H1 (cell line): ENCODE results near the gene TGM1. TPM values are rescaled to one million over a fixed set of nuclear protein-coding genes. Genes with fewer than 3 reads are reported as not detected.
A peak's percentile ranks its signal among the peaks of the same experiment; 100 is the strongest.

Source experiments
- CTCF ChIA-PET: fragments of 300-600 bp; sonication (Branson Sonifier 250); formaldehyde crosslinking; loops from one replicate; lab custom pipeline; 2021; ENCODE audit not compliant: partially characterized antibody; lab: Charles Lee
- POLR2A ChIA-PET: fragments of 300-600 bp; sonication (Branson Sonifier 250); formaldehyde crosslinking; loops from one replicate; lab custom pipeline; 2021; ENCODE audit warnings: inconsistent platforms; ENCODE audit not compliant: partially characterized antibody; lab: Charles Lee
- DNase-seq, 2 experiments: peaks; one replicate each; pipeline versions ENCODE4 v3.0.0 to v3.0.0-alpha.2; 2010 to 2022; ENCODE audit warnings: low spot score in 2 of 2, low read depth in 1 of 2, mixed read lengths in 1 of 2
- FAIRE-seq: peaks from 2 replicates; lab custom pipeline; 2011; peaks lifted over from hg19 to GRCh38; lab: Jason Lieb, UNC
- H2AFZ ChIP-seq: 2 replicates; pipeline ENCODE4 v1.8.1; 2012; ENCODE audit warnings: low read length, inconsistent platforms
- H2AK5ac ChIP-seq: 2 replicates; pipeline ENCODE4 v1.6.1; 2013; ENCODE audit warnings: low read depth, low read length
- H2BK120ac ChIP-seq: replicated peaks from 2 replicates; pipeline ENCODE3; 2013; ENCODE audit warnings: low read depth, low read length, inconsistent platforms
- H2BK12ac ChIP-seq: 2 replicates; pipeline ENCODE4 v1.6.1; 2013; ENCODE audit warnings: low read depth, low read length
- H2BK15ac ChIP-seq: 2 replicates; pipeline ENCODE4 v1.6.1; 2013; ENCODE audit warnings: low read length
- H2BK20ac ChIP-seq: 2 replicates; pipeline ENCODE4 v1.6.1; 2013; ENCODE audit warnings: low read length
- H2BK5ac ChIP-seq: 2 replicates; pipeline ENCODE4 v1.6.1; 2013; ENCODE audit warnings: low read depth, low read length
- H3K14ac ChIP-seq: 2 replicates; pipeline ENCODE4 v1.6.1; 2013; ENCODE audit warnings: inconsistent platforms; ENCODE audit not compliant: insufficient read length
- H3K18ac ChIP-seq: 2 replicates; pipeline ENCODE4 v1.6.1; 2013; ENCODE audit warnings: low read length; ENCODE audit errors: extremely low read depth
- H3K23ac ChIP-seq: 2 replicates; pipeline ENCODE4 v1.6.1; 2013; ENCODE audit warnings: inconsistent platforms; ENCODE audit not compliant: insufficient read length
- H3K23me2 ChIP-seq: 2 replicates; pipeline ENCODE4 v1.6.1; 2013; ENCODE audit warnings: low read depth, low read length
- H3K27ac ChIP-seq: 2 replicates; pipeline ENCODE4 v1.6.1; 2011; ENCODE audit warnings: low read depth, low read length, inconsistent platforms
- H3K27me3 ChIP-seq, 4 experiments: replicated peaks in 1 of 4; 1 replicate in 1 of 4; 2 replicates in 3 of 4; pipeline versions ENCODE4 v1.6.1 to v1.8.1; 2011 to 2013; ENCODE audit warnings: low read length in 3 of 4, mild to moderate bottlenecking in 3 of 4, inconsistent platforms in 2 of 4, mixed read lengths in 2 of 4, moderate library complexity in 1 of 4; ENCODE audit not compliant: control insufficient read depth in 3 of 4, insufficient read depth in 3 of 4; ENCODE audit errors: extremely low read depth in 1 of 4
- H3K36me3 ChIP-seq, 4 experiments: 2 replicates each; pipeline versions ENCODE4 v1.6.1 to v1.8.1; 2011 to 2013; ENCODE audit warnings: mild to moderate bottlenecking in 4 of 4, low read length in 3 of 4, moderate library complexity in 2 of 4, control low read depth in 1 of 4, inconsistent platforms in 1 of 4; ENCODE audit not compliant: insufficient read depth in 4 of 4, control insufficient read depth in 2 of 4
- H3K4ac ChIP-seq: replicated peaks from 2 replicates; pipeline ENCODE3; 2013; ENCODE audit warnings: low read length, low read depth, mixed read lengths, inconsistent platforms; ENCODE audit not compliant: insufficient read length
- H3K4me1 ChIP-seq, 4 experiments: replicated peaks in 1 of 4; 1 replicate in 1 of 4; 2 replicates in 3 of 4; pipeline versions ENCODE4 v1.6.1 to v1.8.1; 2011 to 2013; ENCODE audit warnings: low read length in 3 of 4, inconsistent platforms in 2 of 4, mixed read lengths in 1 of 4; ENCODE audit not compliant: insufficient read depth in 4 of 4, control insufficient read depth in 3 of 4
- H3K4me2 ChIP-seq, 2 experiments: 2 replicates each; pipeline versions ENCODE4 v1.6.1 to v1.8.1; 2011 to 2013; ENCODE audit warnings: low read depth in 2 of 2, low read length in 2 of 2, control low read depth in 1 of 2, inconsistent platforms in 1 of 2, mild to moderate bottlenecking in 1 of 2; ENCODE audit not compliant: insufficient read depth in 1 of 2
- H3K4me3 ChIP-seq, 4 experiments: fragments of 200-600, 300-600 bp in 1 of 4; sonication (generic), shearing (Covaris generic), sonication (Bioruptor Twin) in 1 of 4; 2 replicates each; pipeline versions ENCODE4 v1.5.1 to v1.8.1; 2011 to 2016; ENCODE audit warnings: low read length in 4 of 4, low read depth in 3 of 4, control low read depth in 2 of 4, inconsistent platforms in 2 of 4, mild to moderate bottlenecking in 2 of 4, mixed read lengths in 1 of 4, moderate library complexity in 1 of 4; ENCODE audit not compliant: insufficient read depth in 2 of 4; ENCODE audit errors: extremely low read depth in 1 of 4
- H3K56ac ChIP-seq: replicated peaks from 2 replicates; pipeline ENCODE3; 2013; ENCODE audit warnings: low read depth, mild to moderate bottlenecking, mixed read lengths, low read length, inconsistent platforms; ENCODE audit not compliant: insufficient read length
- H3K79me1 ChIP-seq: 2 replicates; pipeline ENCODE4 v1.6.1; 2013; ENCODE audit warnings: low read depth, low read length, control low read depth
- H3K79me2 ChIP-seq, 2 experiments: 2 replicates each; pipeline versions ENCODE4 v1.6.1 to v1.8.1; 2012 to 2013; ENCODE audit warnings: low read length in 2 of 2, mild to moderate bottlenecking in 2 of 2, inconsistent platforms in 1 of 2; ENCODE audit not compliant: insufficient read depth in 2 of 2, control insufficient read depth in 1 of 2
- H3K9ac ChIP-seq, 4 experiments: replicated peaks in 1 of 4; 1 replicate in 1 of 4; 2 replicates in 3 of 4; pipeline versions ENCODE4 v1.6.1 to v1.8.1; 2011 to 2013; ENCODE audit warnings: low read depth in 3 of 4, low read length in 3 of 4, control low read depth in 2 of 4, mild to moderate bottlenecking in 2 of 4, moderate library complexity in 2 of 4, inconsistent platforms in 1 of 4; ENCODE audit errors: extremely low read depth in 1 of 4
- H3K9me3 ChIP-seq, 2 experiments: 2 replicates each; pipeline versions ENCODE4 v1.6.1 to v1.8.1; 2012 to 2013; ENCODE audit warnings: mild to moderate bottlenecking in 2 of 2, moderate library complexity in 2 of 2, control low read depth in 1 of 2, inconsistent platforms in 1 of 2, low read depth in 1 of 2, low read length in 1 of 2, mixed read lengths in 1 of 2; ENCODE audit not compliant: insufficient read depth in 2 of 2
- H4K20me1 ChIP-seq, 2 experiments: replicated peaks in 1 of 2; 2 replicates each; pipeline versions ENCODE3 to v1.8.1; 2011 to 2013; ENCODE audit warnings: inconsistent platforms in 2 of 2, low read length in 2 of 2, mild to moderate bottlenecking in 1 of 2; ENCODE audit not compliant: insufficient read depth in 2 of 2, control insufficient read depth in 1 of 2
- H4K5ac ChIP-seq: 2 replicates; pipeline ENCODE4 v1.6.1; 2013; ENCODE audit warnings: low read length, low read depth, mixed read lengths, inconsistent platforms; ENCODE audit not compliant: insufficient read length
- H4K8ac ChIP-seq: 2 replicates; pipeline ENCODE4 v1.8.0; 2013; ENCODE audit warnings: mild to moderate bottlenecking, moderate library complexity, low read length, inconsistent platforms; ENCODE audit not compliant: insufficient read depth; ENCODE audit errors: extremely low read depth
- H4K91ac ChIP-seq: replicated peaks from 2 replicates; pipeline ENCODE3; 2013; ENCODE audit warnings: low read length, mixed read lengths, inconsistent platforms; ENCODE audit not compliant: insufficient read length
- ASH2L ChIP-seq: fragments of 200-600, 300-600 bp; sonication (generic); IDR thresholded peaks from one replicate; pipeline ENCODE4 v1.7.1; 2017; ENCODE audit warnings: low read length
- ATF3 ChIP-seq: IDR thresholded peaks from 2 replicates; pipeline ENCODE4 v1.6.1; 2011; ENCODE audit warnings: low read depth, mild to moderate bottlenecking, low read length; ENCODE audit not compliant: insufficient read depth
- EGR1 ChIP-seq: IDR thresholded peaks from 2 replicates; pipeline ENCODE4 v1.6.1; 2011; ENCODE audit warnings: low read depth, low read length, borderline replicate concordance
- JUN ChIP-seq: IDR thresholded peaks from 2 replicates; pipeline ENCODE4 v1.6.1; 2011; ENCODE audit warnings: low read depth, mild to moderate bottlenecking, improper control_type of control experiment, low read length
- MAFK ChIP-seq: IDR thresholded peaks from 2 replicates; pipeline ENCODE4 v1.6.1; 2012; ENCODE audit warnings: low read depth, mild to moderate bottlenecking, improper control_type of control experiment, low read length
- NANOG ChIP-seq: IDR thresholded peaks from 2 replicates; pipeline ENCODE4 v1.6.1; 2011; ENCODE audit warnings: low read length, low read depth, mild to moderate bottlenecking, inconsistent platforms; ENCODE audit not compliant: insufficient read depth, poor library complexity, severe bottlenecking
- PHF8 ChIP-seq: fragments of 200-600 bp; sonication (generic); conservative IDR thresholded peaks from 2 replicates; pipeline ENCODE4 v1.7.1; 2012; ENCODE audit warnings: low read depth, mild to moderate bottlenecking, inconsistent platforms, low read length, moderate library complexity
- RBBP5 ChIP-seq: IDR thresholded peaks from 2 replicates; pipeline ENCODE4 v1.7.1; 2012; ENCODE audit warnings: low read depth, mild to moderate bottlenecking, inconsistent platforms, low read length, moderate library complexity, borderline replicate concordance
- USF2 ChIP-seq: IDR thresholded peaks from 2 replicates; pipeline ENCODE4 v1.6.1; 2011; ENCODE audit warnings: low read length, improper control_type of control experiment
- ZNF274 ChIP-seq: IDR thresholded peaks from 2 replicates; pipeline ENCODE4 v1.7.0; 2012; ENCODE audit warnings: low read length, borderline replicate concordance; ENCODE audit errors: extremely low read depth
- WGBS, 2 experiments: shearing (Covaris generic) in 1 of 2; methylation state at CpG; one replicate each; pipeline versions ENCODE4 v1.1.6 to v1.1.7; 2013 to 2015; ENCODE audit warnings: low lambda C conversion rate in 2 of 2, mixed read lengths in 2 of 2, inconsistent platforms in 1 of 2, low coverage in 1 of 2, missing lambda C conversion rate in 1 of 2; ENCODE audit not compliant: insufficient replicate concordance in 2 of 2, insufficient coverage in 1 of 2, insufficient read length in 1 of 2; ENCODE audit errors: extremely low coverage in 1 of 2, missing lambda C conversion rate in 1 of 2; 5-methylcytosine and 5-hydroxymethylcytosine counted together
- polyA plus RNA-seq, 7 experiments: library from polyadenylated mRNA; depleted of rRNA in 3 of 7; stranded (reverse) in 5 of 7; unstranded in 2 of 7; fragments of >200 nt in 5 of 7; fragments of 200-250 nt in 2 of 7; gene quantifications; 1 replicate in 5 of 7; 2 replicates in 1 of 7; 4 replicates in 1 of 7; pipeline versions ENCODE4 v1.2.1 to v1.2.3, GENCODE V29; 2011 to 2013; ENCODE audit warnings: missing spikeins in 2 of 7, mixed read lengths in 2 of 7
- total RNA-seq: library from RNA; stranded (reverse); fragmentation: NEBNext Ultra II Directional; extraction: Animal tissue kit (Norgen Biotek cat#: 25700); gene quantifications from 2 replicates; pipeline ENCODE4 v1.2.1, GENCODE V29; 2021

The TGM1 gene
- total and polyA plus RNA-seq, 2 of the 8 experiments (the other 6 are each of a cell fraction or from before 2014, with no cell fraction given): 1.8 to 2.2 TPM

GRCh38 chr14:24260780-24261157 is 2.2 kb downstream of the TGM1 start:
- WGBS, 2 experiments: 89% methylated on average over 4 of the region's 4 CpGs; no CpG with 5 or more reads in 1 of the 2 experiments
- TF ChIP-seq JUN (no peak), ATF3 (no peak), MAFK (no peak), ZNF274 (no peak), NANOG (no peak), RBBP5 (no peak), USF2 (no peak), EGR1 (no peak), PHF8 (no peak), ASH2L (no peak)

More at GRCh38 chr14:24260780-24261157, 2.2 kb downstream of the TGM1 start:
- Histone ChIP-seq H3K4ac (no peak overlapping the region), H4K5ac (no peak overlapping the region), H2AFZ (no peak overlapping the region), H4K8ac (no peak overlapping the region), H2BK120ac (no peak overlapping the region), H3K23ac (no peak overlapping the region), H3K23me2 (no peaks in the 10 kb centered on the region), H3K4me1 (peaks cover 0 to 2% (median 0%) of the 10 kb centered on the region in 4 experiments; a peak in 1 of 7 replicates), H3K79me2 (no peaks in the 10 kb centered on the region), H3K4me3 (no peak overlapping the region), H4K20me1 (peaks cover 0 to 2% of the 10 kb centered on the region in 2 experiments), H3K9ac (no peak overlapping the region), H3K18ac (no peak overlapping the region), H3K56ac (no peak overlapping the region), H4K91ac (no peak overlapping the region), H2BK15ac (no peak overlapping the region), H2AK5ac (no peak overlapping the region), H3K14ac (no peak overlapping the region), H2BK12ac (no peak overlapping the region), H2BK5ac (no peak overlapping the region; the same call in 1 of the 2 replicates), H2BK20ac (0 out of 2 replicates have a peak overlapping the region, but pooled peaks have one; percentile 15), H3K27me3 (no peaks in the 10 kb centered on the region; a peak in 1 of 7 replicates), H3K9me3 (no peaks in the 10 kb centered on the region), H3K36me3 (no peaks in the 10 kb centered on the region), H3K27ac (no peak overlapping the region), H3K79me1 (no peaks in the 10 kb centered on the region), H3K4me2 (no peak overlapping the region)
- FAIRE-seq (no peak), DNase-seq (no peak)
- ChIA-PET CTCF (interaction anchor here (0.6 to 3.6 kb wide), 4 partner anchors 11 to 124 kb away, joined by 3 to 13 read pairs (median 9); partner anchors contain the start of genes CIDEB, RABGGTA and TINF2), POLR2A (interaction anchor here (0.9 to 3.9 kb wide), 3 partner anchors 10 to 14 kb away, joined by 5 to 14 read pairs (median 6); no protein-coding TSS in a partner anchor)
